ENCODE results near the gene PARD6G.

The PARD6G gene

DNA sequence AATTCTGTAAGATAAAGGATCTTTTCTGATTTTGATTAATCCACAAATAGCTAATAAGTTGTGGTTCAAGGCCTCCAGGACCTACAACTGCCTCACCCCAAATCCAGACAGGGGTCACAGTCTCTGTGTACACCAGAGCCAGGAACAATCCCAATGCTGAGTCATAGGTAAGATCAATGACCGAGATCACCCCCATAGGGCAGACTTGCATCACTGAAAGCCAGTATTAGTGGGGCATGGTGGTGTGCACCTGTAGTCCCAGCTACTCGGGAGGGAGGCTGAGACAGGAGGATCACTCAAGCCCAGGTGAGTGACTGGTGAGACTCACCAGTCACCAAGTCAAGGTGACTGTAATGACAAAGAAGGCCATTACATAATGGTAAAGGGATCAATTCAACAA is 12.9 kb downstream of the PARD6G start:
- Histone ChIP-seq H3K4ac (ENCODE audit: low read depth, low read length) (no peak overlapping the region), H3K9ac (ENCODE audit: low read length) (no peak overlapping the region)

DNA sequence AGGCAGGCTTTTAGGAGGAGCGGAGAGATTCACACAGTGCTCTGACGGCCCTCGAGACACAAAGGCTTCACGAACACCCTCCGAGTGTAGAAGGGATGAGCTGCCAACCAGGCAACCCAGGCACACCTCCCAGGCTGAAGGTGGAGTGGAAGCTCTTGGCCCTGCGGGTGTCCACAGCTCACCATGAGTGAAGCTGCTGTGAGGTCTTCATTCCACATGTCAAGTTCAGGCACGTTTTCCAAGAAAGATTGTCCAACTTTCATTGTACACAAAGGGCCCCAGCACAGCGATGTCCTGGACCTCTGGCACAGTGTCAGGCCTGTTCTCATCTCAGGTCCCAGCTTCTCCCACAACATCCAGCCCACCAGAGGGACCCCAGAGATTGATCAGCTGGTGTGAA is 13.4 kb downstream of the PARD6G start:
- Histone ChIP-seq H4K5ac (ENCODE audit: low read length) (no peak overlapping the region), H3K9ac (ENCODE audit: low read length) (no peak overlapping the region), H3K27me3 (ENCODE audit: insufficient read depth, low read length, poor library complexity) (no peaks in the 10 kb centered on the region), H3K79me2 (ENCODE audit: control insufficient read depth, insufficient read depth, low read length) (no peaks in the 10 kb centered on the region), H3K79me1 (ENCODE audit: low read length) (peaks cover 1% of the 10 kb centered on the region), H3K4ac (ENCODE audit: low read depth, low read length) (no peak overlapping the region), H3K4me3 (ENCODE audit: low read length) (no peak overlapping the region), H2AK5ac (ENCODE audit: low read length) (no peak overlapping the region), H4K8ac (ENCODE audit: low read depth, low read length) (no peak overlapping the region), H3K23ac (ENCODE audit: low read length) (no peak overlapping the region), H3K36me3 (ENCODE audit: control insufficient read depth, insufficient read depth, low read length) (no peaks in the 10 kb centered on the region), H3K4me1 (ENCODE audit: control insufficient read depth, low read depth, low read length) (no peaks in the 10 kb centered on the region), H3K56ac (ENCODE audit: low read length) (no peak overlapping the region), H3K27ac (ENCODE audit: low read depth, low read length) (no peak overlapping the region), H2BK5ac (ENCODE audit: low read length) (no peak overlapping the region), H3K18ac (ENCODE audit: low read length) (no peak overlapping the region), H3K4me2 (ENCODE audit: low read length) (no peak overlapping the region), H2BK120ac (ENCODE audit: low read depth, low read length) (no peak overlapping the region), H2BK15ac (replicated peaks; ENCODE audit: low read depth) (no peak overlapping the region)
- no CpG with 5 or more reads among the region's 8 CpGs for WGBS (ENCODE audit: extremely low coverage, insufficient coverage, low lambda C conversion rate)
- DNase-seq, result no peak

More for the DNA sequence above, 12.9 kb downstream of the PARD6G start:
- no peak for DNase-seq
- no peak overlapping the region for H2BK15ac ChIP-seq (replicated peaks; ENCODE audit: low read depth)
- no peaks in the 10 kb centered on the region for H3K79me2 ChIP-seq (ENCODE audit: control insufficient read depth, insufficient read depth, low read length)
- no peak overlapping the region for H2BK120ac ChIP-seq (ENCODE audit: low read depth, low read length)
- no peaks in the 10 kb centered on the region for H3K27me3 ChIP-seq (ENCODE audit: insufficient read depth, low read length, poor library complexity)
- no peak overlapping the region for H2AK5ac ChIP-seq (ENCODE audit: low read length)
- no peak overlapping the region for H2BK5ac ChIP-seq (ENCODE audit: low read length)
- H3K18ac ChIP-seq (ENCODE audit: low read length), result no peak overlapping the region
- no peak overlapping the region for H3K4me3 ChIP-seq (ENCODE audit: low read length)
- peaks cover 1% of the 10 kb centered on the region for H3K79me1 ChIP-seq (ENCODE audit: low read length)
- H3K23ac ChIP-seq (ENCODE audit: low read length), result no peak overlapping the region
- H3K4me2 ChIP-seq (ENCODE audit: low read length), result no peak overlapping the region
- no CpG with 5 or more reads among the region's 2 CpGs for WGBS (ENCODE audit: extremely low coverage, insufficient coverage, low lambda C conversion rate)
- no peaks in the 10 kb centered on the region for H3K4me1 ChIP-seq (ENCODE audit: control insufficient read depth, low read depth, low read length)
- no peak overlapping the region for H3K56ac ChIP-seq (ENCODE audit: low read length)
- no peak overlapping the region for H3K27ac ChIP-seq (ENCODE audit: low read depth, low read length)
- no peak overlapping the region for H4K5ac ChIP-seq (ENCODE audit: low read length)
- H4K8ac ChIP-seq (ENCODE audit: low read depth, low read length), result no peak overlapping the region
- no peaks in the 10 kb centered on the region for H3K36me3 ChIP-seq (ENCODE audit: control insufficient read depth, insufficient read depth, low read length)

DNA sequence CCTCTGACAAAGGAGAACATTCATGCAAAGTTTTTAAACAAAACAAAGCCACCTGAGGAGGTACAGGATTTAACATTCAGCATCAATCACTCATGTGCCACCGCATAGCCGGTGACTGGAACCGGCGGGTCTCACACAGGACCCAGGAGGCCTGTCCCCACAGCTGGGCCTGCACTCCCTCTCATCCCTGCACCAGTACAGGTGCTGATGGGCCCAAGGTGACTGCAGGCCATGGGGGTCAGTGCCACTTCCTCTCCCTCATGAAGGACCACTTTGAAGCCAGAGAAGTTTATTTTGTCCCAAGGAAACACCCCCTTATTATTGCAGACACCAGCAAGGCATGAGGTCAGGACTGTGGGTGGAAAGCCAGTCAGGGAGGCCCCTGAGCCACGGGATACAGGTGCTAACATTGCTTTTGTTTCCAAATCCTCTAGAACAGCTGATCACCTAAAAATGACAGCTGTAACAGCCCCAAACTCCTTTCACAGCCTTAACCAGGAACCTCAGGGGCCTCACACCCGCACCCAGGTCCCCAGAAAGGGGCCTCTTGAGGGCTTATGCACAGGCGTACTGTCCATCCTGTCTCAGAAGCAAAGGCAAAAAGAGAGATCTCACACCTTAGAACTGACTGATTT is 14.0 kb downstream of the PARD6G start:
- H3K4ac ChIP-seq (ENCODE audit: low read depth, low read length), result no peak overlapping the region
- no CpG with 5 or more reads among the region's 7 CpGs for WGBS (ENCODE audit: extremely low coverage, insufficient coverage, low lambda C conversion rate)
- H3K36me3 ChIP-seq (ENCODE audit: control insufficient read depth, insufficient read depth, low read length), result no peaks in the 10 kb centered on the region
- no peak overlapping the region for H3K56ac ChIP-seq (ENCODE audit: low read length)
- no peak for DNase-seq
- no peak overlapping the region for H2BK15ac ChIP-seq (replicated peaks; ENCODE audit: low read depth)
- no peaks in the 10 kb centered on the region for H3K27me3 ChIP-seq (ENCODE audit: insufficient read depth, low read length, poor library complexity)
- no peak overlapping the region for H2AK5ac ChIP-seq (ENCODE audit: low read length)
- H3K79me2 ChIP-seq (ENCODE audit: control insufficient read depth, insufficient read depth, low read length), result no peaks in the 10 kb centered on the region
- H3K4me3 ChIP-seq (ENCODE audit: low read length), result no peak overlapping the region
- no peak overlapping the region for H3K23ac ChIP-seq (ENCODE audit: low read length)
- H3K4me1 ChIP-seq (ENCODE audit: control insufficient read depth, low read depth, low read length), result no peaks in the 10 kb centered on the region
- no peak overlapping the region for H3K27ac ChIP-seq (ENCODE audit: low read depth, low read length)
- H4K8ac ChIP-seq (ENCODE audit: low read depth, low read length), result no peak overlapping the region
- H3K4me2 ChIP-seq (ENCODE audit: low read length), result no peak overlapping the region
- no peak overlapping the region for H4K5ac ChIP-seq (ENCODE audit: low read length)
- no peak overlapping the region for H3K9ac ChIP-seq (ENCODE audit: low read length)
- no peak overlapping the region for H3K18ac ChIP-seq (ENCODE audit: low read length)
- H2BK5ac ChIP-seq (ENCODE audit: low read length), result no peak overlapping the region
- H2BK120ac ChIP-seq (ENCODE audit: low read depth, low read length), result no peak overlapping the region
- no peaks in the 10 kb centered on the region for H3K79me1 ChIP-seq (ENCODE audit: low read length)

DNA sequence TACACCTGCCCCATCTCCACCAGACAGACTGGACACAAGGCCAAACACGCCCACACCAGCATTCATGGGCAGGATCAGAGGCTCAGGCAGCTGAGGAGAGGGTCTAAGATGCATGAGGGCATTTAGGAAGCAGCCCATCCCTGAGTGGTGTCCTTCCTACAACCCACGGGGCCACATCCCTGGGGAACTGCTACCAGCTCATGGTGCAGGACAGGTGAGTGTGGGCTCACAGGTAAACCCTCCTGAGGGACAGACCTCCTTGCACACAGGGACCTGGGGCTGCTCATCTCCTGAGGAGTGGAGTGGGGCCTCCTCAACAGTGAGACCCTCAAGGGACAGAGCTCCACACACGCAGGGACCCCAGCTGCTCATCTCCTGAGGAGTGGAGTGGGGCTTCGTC is 14.6 kb downstream of the PARD6G start:
- no peak overlapping the region for H2BK15ac ChIP-seq (replicated peaks; ENCODE audit: low read depth)
- no peak overlapping the region for H3K18ac ChIP-seq (ENCODE audit: low read length)
- H3K4me2 ChIP-seq (ENCODE audit: low read length), result no peak overlapping the region
- no peaks in the 10 kb centered on the region for H3K4me1 ChIP-seq (ENCODE audit: control insufficient read depth, low read depth, low read length)
- no peak overlapping the region for H2BK120ac ChIP-seq (ENCODE audit: low read depth, low read length)
- H2AK5ac ChIP-seq (ENCODE audit: low read length), result no peak overlapping the region
- no peak overlapping the region for H3K4ac ChIP-seq (ENCODE audit: low read depth, low read length)
- H3K36me3 ChIP-seq (ENCODE audit: control insufficient read depth, insufficient read depth, low read length), result no peaks in the 10 kb centered on the region
- H3K56ac ChIP-seq (ENCODE audit: low read length), result no peak overlapping the region
- no peaks in the 10 kb centered on the region for H3K79me2 ChIP-seq (ENCODE audit: control insufficient read depth, insufficient read depth, low read length)
- H4K8ac ChIP-seq (ENCODE audit: low read depth, low read length), result no peak overlapping the region
- H3K27me3 ChIP-seq (ENCODE audit: insufficient read depth, low read length, poor library complexity), result no peaks in the 10 kb centered on the region
- no peak overlapping the region for H3K27ac ChIP-seq (ENCODE audit: low read depth, low read length)
- no peak overlapping the region for H3K4me3 ChIP-seq (ENCODE audit: low read length)
- H4K5ac ChIP-seq (ENCODE audit: low read length), result no peak overlapping the region
- H3K9ac ChIP-seq (ENCODE audit: low read length), result no peak overlapping the region
- WGBS (ENCODE audit: extremely low coverage, insufficient coverage, low lambda C conversion rate), result no CpG with 5 or more reads among the region's 4 CpGs
- no peaks in the 10 kb centered on the region for H3K79me1 ChIP-seq (ENCODE audit: low read length)
- no peak overlapping the region for H3K23ac ChIP-seq (ENCODE audit: low read length)
- no peak for DNase-seq
- no peak overlapping the region for H2BK5ac ChIP-seq (ENCODE audit: low read length)

DNA sequence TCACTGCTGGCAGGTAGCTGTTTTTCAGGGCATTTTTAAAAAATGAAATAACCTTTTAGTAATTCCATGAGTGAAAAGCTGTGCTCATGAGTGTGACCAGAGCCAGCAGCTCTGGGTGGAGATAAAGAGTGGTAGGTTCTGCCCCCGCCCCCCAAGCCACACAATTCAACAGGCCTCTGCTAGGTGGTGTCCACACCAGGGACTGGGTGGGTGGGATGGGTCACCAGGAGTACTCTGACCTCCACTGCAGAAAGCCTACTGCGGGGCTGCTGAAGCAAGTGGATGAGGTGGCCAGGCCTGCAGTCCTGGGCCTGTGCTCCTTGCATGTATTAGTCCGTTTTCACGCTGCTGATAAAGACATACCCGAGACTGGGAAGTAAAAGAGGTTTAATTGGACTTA is 15.3 kb downstream of the PARD6G start:
- DNase-seq, result no peak
- no peaks in the 10 kb centered on the region for H3K27me3 ChIP-seq (ENCODE audit: insufficient read depth, low read length, poor library complexity)
- WGBS (ENCODE audit: extremely low coverage, insufficient coverage, low lambda C conversion rate), result no CpG with 5 or more reads among the region's 5 CpGs
- no peaks in the 10 kb centered on the region for H3K79me2 ChIP-seq (ENCODE audit: control insufficient read depth, insufficient read depth, low read length)
- H3K36me3 ChIP-seq (ENCODE audit: control insufficient read depth, insufficient read depth, low read length), result no peaks in the 10 kb centered on the region
- no peak overlapping the region for H3K23ac ChIP-seq (ENCODE audit: low read length)
- no peaks in the 10 kb centered on the region for H3K79me1 ChIP-seq (ENCODE audit: low read length)
- no peaks in the 10 kb centered on the region for H3K4me1 ChIP-seq (ENCODE audit: control insufficient read depth, low read depth, low read length)
- no peak overlapping the region for H2BK120ac ChIP-seq (ENCODE audit: low read depth, low read length)
- H3K56ac ChIP-seq (ENCODE audit: low read length), result no peak overlapping the region
- H3K27ac ChIP-seq (ENCODE audit: low read depth, low read length), result no peak overlapping the region
- H3K18ac ChIP-seq (ENCODE audit: low read length), result no peak overlapping the region
- H2BK15ac ChIP-seq (replicated peaks; ENCODE audit: low read depth), result no peak overlapping the region
- no peak overlapping the region for H3K4me2 ChIP-seq (ENCODE audit: low read length)
- H4K8ac ChIP-seq (ENCODE audit: low read depth, low read length), result no peak overlapping the region
- H3K4ac ChIP-seq (ENCODE audit: low read depth, low read length), result no peak overlapping the region
- H2BK5ac ChIP-seq (ENCODE audit: low read length), result no peak overlapping the region
- H2AK5ac ChIP-seq (ENCODE audit: low read length), result no peak overlapping the region
- no peak overlapping the region for H3K4me3 ChIP-seq (ENCODE audit: low read length)
- H3K9ac ChIP-seq (ENCODE audit: low read length), result no peak overlapping the region
- H4K5ac ChIP-seq (ENCODE audit: low read length), result no peak overlapping the region

DNA sequence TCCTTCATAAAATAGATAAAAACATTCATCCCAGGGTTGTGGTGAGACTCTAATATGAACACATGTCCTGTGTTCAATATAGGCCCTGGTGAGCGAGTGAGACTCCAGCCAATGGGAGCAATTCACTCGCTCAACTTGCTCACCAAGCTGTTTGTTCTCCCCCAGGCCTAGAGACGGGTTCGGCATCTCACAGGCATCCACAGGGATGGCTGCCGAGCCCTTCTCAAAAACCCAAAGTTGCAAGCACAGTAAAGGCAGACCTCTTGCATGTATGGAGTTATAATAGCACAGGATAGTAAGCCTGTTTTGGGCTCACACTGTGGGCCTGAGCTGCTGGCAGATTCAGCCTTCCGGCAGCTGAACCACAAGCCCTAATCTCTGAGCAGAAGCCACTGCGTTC is 15.7 kb downstream of the PARD6G start:
- Histone ChIP-seq H4K8ac (ENCODE audit: low read depth, low read length) (no peak overlapping the region), H3K27me3 (ENCODE audit: insufficient read depth, low read length, poor library complexity) (no peaks in the 10 kb centered on the region), H3K23ac (ENCODE audit: low read length) (no peak overlapping the region), H2AK5ac (ENCODE audit: low read length) (no peak overlapping the region), H4K5ac (ENCODE audit: low read length) (no peak overlapping the region), H3K79me1 (ENCODE audit: low read length) (no peaks in the 10 kb centered on the region), H3K4ac (ENCODE audit: low read depth, low read length) (no peak overlapping the region), H2BK120ac (ENCODE audit: low read depth, low read length) (no peak overlapping the region), H3K18ac (ENCODE audit: low read length) (no peak overlapping the region), H3K27ac (ENCODE audit: low read depth, low read length) (no peak overlapping the region), H3K4me2 (ENCODE audit: low read length) (no peak overlapping the region), H3K4me3 (ENCODE audit: low read length) (no peak overlapping the region), H3K56ac (ENCODE audit: low read length) (no peak overlapping the region), H2BK5ac (ENCODE audit: low read length) (no peak overlapping the region), H2BK15ac (replicated peaks; ENCODE audit: low read depth) (no peak overlapping the region), H3K79me2 (ENCODE audit: control insufficient read depth, insufficient read depth, low read length) (no peaks in the 10 kb centered on the region), H3K9ac (ENCODE audit: low read length) (no peak overlapping the region), H3K4me1 (ENCODE audit: control insufficient read depth, low read depth, low read length) (no peaks in the 10 kb centered on the region), H3K36me3 (ENCODE audit: control insufficient read depth, insufficient read depth, low read length) (no peaks in the 10 kb centered on the region)
- DNase-seq, result no peak
- no CpG with 5 or more reads among the region's 7 CpGs for WGBS (ENCODE audit: extremely low coverage, insufficient coverage, low lambda C conversion rate)
